Parathyroid adenoma (tissue), 2 donors: ENCODE measurements around the gene BBS9.

ENCODE experiments used
- H2AFZ ChIP-seq: fragments of 300-600 bp; sonication (generic); one replicate; pipeline ENCODE4 v1.7.0; 2017; ENCODE audit warnings: antibody characterized with exemption, mild to moderate bottlenecking
- H3K27ac ChIP-seq: fragments of 300-600 bp; sonication (generic); one replicate; pipeline ENCODE4 v1.7.0; 2017
- H3K27me3 ChIP-seq: fragments of 300-600 bp; sonication (generic); one replicate; pipeline ENCODE4 v1.7.0; 2017; ENCODE audit warnings: low read length; ENCODE audit not compliant: control insufficient read depth, insufficient read depth
- H3K36me3 ChIP-seq: fragments of 300-600 bp; sonication (generic); one replicate; pipeline ENCODE4 v1.7.0; 2017; ENCODE audit warnings: low read length; ENCODE audit not compliant: control insufficient read depth, insufficient read depth
- H3K4me1 ChIP-seq: fragments of 300-600 bp; sonication (generic); one replicate; pipeline ENCODE4 v1.7.0; 2017; ENCODE audit warnings: control low read depth
- H3K4me2 ChIP-seq: fragments of 300-600 bp; sonication (generic); one replicate; pipeline ENCODE4 v1.7.0; 2017; ENCODE audit warnings: low read length
- H3K4me3 ChIP-seq: fragments of 300-600 bp; sonication (generic); one replicate; pipeline ENCODE4 v1.7.0; 2017; ENCODE audit warnings: low read depth, low read length
- H3K79me2 ChIP-seq: fragments of 300-600 bp; sonication (generic); one replicate; pipeline ENCODE4 v1.7.0; 2017; ENCODE audit warnings: control low read depth
- H3K9ac ChIP-seq: fragments of 300-600 bp; sonication (generic); one replicate; pipeline ENCODE4 v1.7.0; 2017; ENCODE audit warnings: mild to moderate bottlenecking
- H3K9me3 ChIP-seq: fragments of 300-600 bp; sonication (generic); one replicate; pipeline ENCODE4 v1.7.0; 2017; ENCODE audit warnings: low read length; ENCODE audit not compliant: control insufficient read depth
- CTCF ChIP-seq: fragments of 300-600 bp; sonication (generic); IDR thresholded peaks from one replicate; pipeline ENCODE4 v1.7.0; 2017; ENCODE audit warnings: antibody characterized with exemption, mild to moderate bottlenecking
- donor health status: primary hyperparathyroidism.

BBS9 gene

GRCh38 chr7:33422825-33423645 lies 293.7 kb downstream of the BBS9 start:
- Histone ChIP-seq H3K9me3 (no peaks in the 10 kb centered on the region), H3K36me3 (no peaks in the 10 kb centered on the region), H3K9ac (no peak overlapping the region), H3K4me3 (no peak overlapping the region), H3K79me2 (no peaks in the 10 kb centered on the region), H3K4me2 (no peak overlapping the region), H2AFZ (no peak overlapping the region), H3K27ac (no peak overlapping the region), H3K27me3 (no peaks in the 10 kb centered on the region), H3K4me1 (no peaks in the 10 kb centered on the region)
- no peak for TF ChIP-seq CTCF

GRCh38 chr7:33423646-33424020 lies 294.3 kb downstream of the BBS9 start:
- Histone ChIP-seq H3K4me3 (no peak overlapping the region), H3K79me2 (no peaks in the 10 kb centered on the region), H3K27me3 (no peaks in the 10 kb centered on the region), H3K4me2 (no peak overlapping the region), H3K36me3 (no peaks in the 10 kb centered on the region), H3K4me1 (no peaks in the 10 kb centered on the region), H3K9me3 (no peaks in the 10 kb centered on the region), H2AFZ (no peak overlapping the region), H3K9ac (no peak overlapping the region), H3K27ac (no peak overlapping the region)
- no peak for TF ChIP-seq CTCF

GRCh38 chr7:33425395-33425794 lies 296.0 kb downstream of the BBS9 start:
- Histone ChIP-seq H3K27ac (no peak overlapping the region), H3K9me3 (no peaks in the 10 kb centered on the region), H3K4me3 (no peak overlapping the region), H2AFZ (no peak overlapping the region), H3K27me3 (no peaks in the 10 kb centered on the region), H3K36me3 (no peaks in the 10 kb centered on the region), H3K9ac (no peak overlapping the region), H3K4me1 (no peaks in the 10 kb centered on the region), H3K4me2 (no peak overlapping the region), H3K79me2 (no peaks in the 10 kb centered on the region)
- no peak for TF ChIP-seq CTCF

- H3K9me3 ChIP-seq: no peaks in the 10 kb centered on the region
- no peaks in the 10 kb centered on the region for H3K36me3 ChIP-seq
- H3K27me3 ChIP-seq: no peaks in the 10 kb centered on the region
- H3K79me2 ChIP-seq: no peaks in the 10 kb centered on the region
- H3K9ac ChIP-seq: no peak overlapping the region
- no peaks in the 10 kb centered on the region for H3K4me1 ChIP-seq
- no peak overlapping the region for H3K4me3 ChIP-seq
- no peak overlapping the region for H3K27ac ChIP-seq
- no peak overlapping the region for H2AFZ ChIP-seq
- H3K4me2 ChIP-seq: no peak overlapping the region
- TF ChIP-seq CTCF: no peak
Measured at GRCh38 chr7:33425929-33426678, 296.7 kb downstream of the BBS9 start.
